Stimulated activated CD8-positive, alpha-beta memory T cell treated with anti-CD3 and anti-CD28 coated beads, Interleukin-15, amount 100 ng/mL, for 24 hours (primary cell): ENCODE data around the gene OTUD3.

Experiments used
- DNase-seq: peaks from one replicate; pipeline ENCODE4 v3.0.0-alpha.2; 2020; ENCODE audit warnings: low read depth

Gene OTUD3

DNA sequence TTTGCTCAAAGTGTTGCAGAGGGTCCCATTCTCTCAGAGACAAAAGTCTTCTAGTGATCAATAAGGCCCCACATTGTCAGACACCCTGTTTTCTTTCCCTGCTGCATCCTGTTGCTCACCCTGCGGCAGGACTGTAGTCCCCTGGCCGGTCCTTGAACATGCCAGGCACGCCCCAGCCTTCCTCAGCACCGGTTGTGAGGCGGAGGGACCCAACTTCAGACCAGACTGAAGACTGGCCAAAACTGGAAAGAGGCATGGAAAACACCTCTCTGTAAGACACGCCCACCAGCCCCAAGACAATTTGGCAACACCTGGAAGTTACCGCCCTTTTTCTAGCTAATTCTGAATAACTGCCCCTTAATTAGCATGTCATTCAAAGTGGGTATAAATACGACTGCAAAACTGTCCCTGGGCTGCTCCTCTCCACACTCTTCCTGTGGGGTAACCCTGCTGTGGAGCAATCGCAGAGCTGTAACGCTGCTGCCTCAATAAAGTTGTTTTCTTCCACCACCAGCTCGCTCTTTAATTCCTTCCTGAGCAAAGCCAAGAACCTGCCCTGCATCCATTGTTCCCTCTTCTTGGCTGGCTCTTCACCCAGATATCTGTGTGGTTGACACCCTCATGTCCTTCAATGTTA, 73.5 kb downstream of the OTUD3 start:
- no peak for DNase-seq

DNA sequence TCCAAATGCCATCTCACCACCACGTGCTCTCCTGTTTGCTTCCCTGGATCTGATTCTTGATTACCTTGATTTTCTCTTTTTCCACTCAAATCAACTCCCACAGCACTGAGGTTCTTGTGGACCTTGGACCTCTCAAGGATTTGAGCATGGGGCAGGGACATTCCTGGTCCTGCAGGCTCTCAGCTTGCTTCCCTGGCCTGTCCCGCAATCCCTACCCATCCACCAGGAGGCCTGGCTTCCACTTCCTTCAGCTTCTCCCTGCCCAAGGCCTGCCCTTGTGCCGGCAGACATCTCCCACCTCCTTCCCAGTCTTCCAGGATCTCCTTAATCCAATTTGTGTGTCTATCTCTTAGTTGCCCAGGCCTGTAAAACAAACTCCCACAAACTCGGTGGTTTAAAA, 75.6 kb downstream of the OTUD3 start:
- no peak for DNase-seq

DNA sequence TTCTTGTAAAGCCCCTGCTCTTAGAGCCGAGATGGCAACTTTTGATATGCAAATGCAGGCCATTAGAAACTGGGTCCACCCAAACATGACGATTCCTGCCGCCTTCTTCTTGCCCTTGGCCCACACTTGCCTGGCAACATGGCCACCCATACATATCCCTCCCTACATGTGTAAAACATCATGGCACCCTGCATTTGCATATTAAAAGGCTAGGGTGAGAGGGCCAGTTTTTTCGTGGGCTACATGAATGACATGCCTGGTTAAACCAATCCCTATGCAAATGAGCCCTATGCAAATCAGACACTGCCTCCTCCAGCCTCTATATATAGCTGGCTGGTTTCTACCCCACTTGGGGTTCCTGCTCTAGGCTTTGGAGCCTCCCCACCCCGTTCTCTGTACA, 78.4 kb downstream of the OTUD3 start:
- DNase-seq = no peak
